ENCODE data around the gene SHISA7. TPM values are rescaled to one million over a fixed set of nuclear protein-coding genes. Genes with fewer than 3 reads are reported as not detected.
"Not testable (repeated sequence)": the region's sequence is repeated elsewhere in the genome, so short reads cannot be mapped to it uniquely, and the experiment has no call there.

SHISA7 gene
- total RNA-seq, 5 donors from 2014 or later (not counting 1 experiment from before 2014, with no cell fraction given), result not detected

GRCh38 chr19:55448175-55448490 is 5.0 kb upstream of the SHISA7 start:
- H3K9me3 ChIP-seq; CTCF ChIA-PET; H3K4me3 ChIP-seq (ENCODE audit: control insufficient read depth in 1 of 2, extremely low read depth in 1 of 2, low read length in 1 of 2); H3K36me3 ChIP-seq (ENCODE audit: control insufficient read depth in 2 of 2, extremely low read depth in 1 of 2, insufficient read depth in 1 of 2, low read length in 1 of 2); H3K4me3 Mint-ChIP-seq; H3K9me3 Mint-ChIP-seq; DNase-seq; H3K36me3 Mint-ChIP-seq; H3K27ac Mint-ChIP-seq; POLR2A ChIA-PET; H3K27ac ChIP-seq (ENCODE audit: low read length); ATAC-seq (replicated peaks in 1 of 4): not testable (repeated sequence)
- Histone ChIP-seq H3K4me1 (ENCODE audit: control insufficient read depth in 1 of 2, extremely low read depth in 1 of 2, insufficient read depth in 2 of 2, low read length in 2 of 2) (peaks cover 5 to 25% of the 10 kb centered on the region in 2 experiments), H3K27me3 (replicated peaks in 1 of 2; ENCODE audit: control insufficient read depth in 2 of 2, extremely low read depth in 1 of 2, insufficient read depth in 2 of 2, low read length in 1 of 2) (peaks cover 3 to 87% of the 10 kb centered on the region in 2 experiments)
- WGBS (ENCODE audit: insufficient coverage), result 93% methylated on average over 5 of the region's 5 CpGs
- Mint-ChIP-seq H3K4me1 (peaks cover 8 to 23% (median 19%) of the 10 kb centered on the region in 3 donors), H3K27me3 (peaks cover 32 to 39% of the 10 kb centered on the region in 2 donors)

DNA sequence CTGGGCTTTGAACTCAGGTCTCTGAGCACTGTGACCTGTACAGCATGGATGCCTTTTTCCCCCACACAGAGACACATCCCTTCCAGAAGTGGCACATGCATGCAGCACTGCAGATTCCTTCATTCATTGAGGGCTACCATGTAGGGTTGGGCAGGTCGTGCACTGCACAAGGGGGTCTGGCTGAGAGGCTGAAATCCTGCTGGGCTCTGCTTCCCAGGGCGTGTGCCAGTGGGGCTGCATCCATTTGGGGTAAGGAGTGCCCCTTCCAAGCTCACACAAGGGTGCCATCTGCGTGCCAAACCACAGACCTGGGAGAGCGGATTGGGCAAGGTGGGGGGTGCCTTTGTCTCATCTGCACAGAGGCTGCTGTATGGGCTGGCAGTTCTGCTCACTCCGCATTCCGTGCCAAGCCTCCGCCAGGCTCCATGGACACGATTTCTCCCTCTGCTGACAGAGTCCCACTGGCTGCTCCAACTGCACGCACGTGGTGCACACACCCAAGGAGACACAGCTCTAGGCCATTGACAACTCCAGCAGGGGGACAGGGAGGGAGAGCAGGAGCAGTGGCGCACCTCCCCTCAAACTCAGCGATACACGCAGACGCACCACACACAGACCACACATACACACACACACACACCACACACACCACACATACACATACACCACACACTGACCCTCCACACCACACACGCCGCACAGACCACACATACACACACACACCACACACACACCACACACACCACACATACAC is 4.5 kb upstream of the SHISA7 start:
- CTCF ChIA-PET, result no interaction called here
- H3K4me1 Mint-ChIP-seq, result peaks cover 9 to 24% (median 20%) of the 10 kb centered on the region in 3 donors
- no peak overlapping the region for H3K27ac Mint-ChIP-seq
- WGBS (ENCODE audit: insufficient coverage), result 45% methylated on average over 10 of the region's 16 CpGs
- POLR2A ChIA-PET, result no interaction called here
- Histone ChIP-seq H3K27me3 (replicated peaks in 1 of 2; ENCODE audit: control insufficient read depth in 2 of 2, extremely low read depth in 1 of 2, insufficient read depth in 2 of 2, low read length in 1 of 2) (peaks cover 3 to 87% of the 10 kb centered on the region in 2 experiments), H3K4me1 (ENCODE audit: control insufficient read depth in 1 of 2, extremely low read depth in 1 of 2, insufficient read depth in 2 of 2, low read length in 2 of 2) (peaks cover 5 to 25% of the 10 kb centered on the region in 2 experiments), H3K9me3 (no peaks in the 10 kb centered on the region), H3K27ac (ENCODE audit: low read length) (no peak overlapping the region), H3K36me3 (ENCODE audit: control insufficient read depth in 2 of 2, extremely low read depth in 1 of 2, insufficient read depth in 1 of 2, low read length in 1 of 2) (no peaks in the 10 kb centered on the region), H3K4me3 (ENCODE audit: control insufficient read depth in 1 of 2, extremely low read depth in 1 of 2, low read length in 1 of 2) (no peak overlapping the region)
- H3K27me3 Mint-ChIP-seq, result peaks cover 36 to 39% of the 10 kb centered on the region in 2 donors
- H3K9me3 Mint-ChIP-seq, result no peaks in the 10 kb centered on the region
- no peaks in the 10 kb centered on the region for H3K36me3 Mint-ChIP-seq
- ATAC-seq (replicated peaks in 1 of 4), result no peak
- no peak for DNase-seq
- H3K4me3 Mint-ChIP-seq, result no peak overlapping the region

GRCh38 chr19:55446060-55446459 is 3.0 kb upstream of the SHISA7 start:
- H3K36me3 Mint-ChIP-seq, result no peaks in the 10 kb centered on the region
- H3K9me3 ChIP-seq, result no peaks in the 10 kb centered on the region
- H3K9me3 Mint-ChIP-seq, result no peaks in the 10 kb centered on the region
- H3K4me1 ChIP-seq (ENCODE audit: control insufficient read depth in 1 of 2, extremely low read depth in 1 of 2, insufficient read depth in 2 of 2, low read length in 2 of 2), result peaks cover 2 to 22% of the 10 kb centered on the region in 2 experiments
- ChIA-PET POLR2A (interaction anchor here in 1 of 2 donors (0.6 kb wide), 1 partner anchor 80 kb away, joined by 3 read pairs; no protein-coding TSS in a partner anchor), CTCF (no interaction called here)
- no peaks in the 10 kb centered on the region for H3K36me3 ChIP-seq (ENCODE audit: control insufficient read depth in 2 of 2, extremely low read depth in 1 of 2, insufficient read depth in 1 of 2, low read length in 1 of 2)
- peaks cover 5 to 84% of the 10 kb centered on the region in 2 experiments for H3K27me3 ChIP-seq (replicated peaks in 1 of 2; ENCODE audit: control insufficient read depth in 2 of 2, extremely low read depth in 1 of 2, insufficient read depth in 2 of 2, low read length in 1 of 2)
- 89% methylated on average over 3 of the region's 8 CpGs for WGBS (ENCODE audit: insufficient coverage)
- H3K27ac ChIP-seq (ENCODE audit: low read length), result no peak overlapping the region
- peaks cover 40 to 45% of the 10 kb centered on the region in 2 donors for H3K27me3 Mint-ChIP-seq
- H3K4me3 ChIP-seq (ENCODE audit: control insufficient read depth in 1 of 2, extremely low read depth in 1 of 2, low read length in 1 of 2), result no peak overlapping the region
- DNase-seq (no peak), ATAC-seq (replicated peaks in 1 of 4) (no peak)
- H3K4me3 Mint-ChIP-seq, result no peak overlapping the region
- H3K27ac Mint-ChIP-seq, result no peak overlapping the region
- peaks cover 13 to 28% (median 27%) of the 10 kb centered on the region in 3 donors for H3K4me1 Mint-ChIP-seq

DNA sequence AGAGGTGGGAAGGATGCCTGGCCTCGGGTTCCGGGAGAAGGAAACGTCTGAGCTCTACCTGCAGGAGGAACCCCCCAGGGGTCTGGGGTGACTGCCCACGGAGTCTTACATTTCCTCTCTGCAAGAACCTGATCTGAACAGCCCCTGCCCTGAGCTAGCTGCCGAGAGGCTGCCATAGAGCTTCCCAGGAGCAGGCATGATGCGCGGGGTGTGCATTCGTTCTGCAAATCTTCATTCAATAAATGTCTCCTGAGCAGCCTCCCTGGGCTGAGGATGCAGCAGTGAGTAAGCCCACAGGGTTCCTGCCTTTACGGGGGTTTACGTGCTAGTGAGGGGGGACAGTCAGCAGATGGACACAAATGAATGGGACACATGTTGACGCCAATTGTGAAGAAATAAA is 1.5 kb upstream of the SHISA7 start:
- CTCF ChIA-PET, result no interaction called here

GRCh38 chr19:55443824-55444480 is 852 bp upstream of the SHISA7 start:
- CTCF ChIA-PET, result no interaction called here
- H3K27me3 ChIP-seq (replicated peaks in 1 of 2; ENCODE audit: control insufficient read depth in 2 of 2, extremely low read depth in 1 of 2, insufficient read depth in 2 of 2, low read length in 1 of 2), result peaks cover 13 to 84% of the 10 kb centered on the region in 2 experiments
- WGBS (ENCODE audit: insufficient coverage), result 45% methylated on average over 4 of the region's 18 CpGs

More for the DNA sequence above, 1.5 kb upstream of the SHISA7 start:
- Histone ChIP-seq H3K36me3 (ENCODE audit: control insufficient read depth in 2 of 2, extremely low read depth in 1 of 2, insufficient read depth in 1 of 2, low read length in 1 of 2) (no peaks in the 10 kb centered on the region), H3K4me3 (ENCODE audit: control insufficient read depth in 1 of 2, extremely low read depth in 1 of 2, low read length in 1 of 2) (no peak overlapping the region), H3K27ac (ENCODE audit: low read length) (no peak overlapping the region), H3K9me3 (no peaks in the 10 kb centered on the region), H3K27me3 (replicated peaks in 1 of 2; ENCODE audit: control insufficient read depth in 2 of 2, extremely low read depth in 1 of 2, insufficient read depth in 2 of 2, low read length in 1 of 2) (peaks cover 10 to 84% of the 10 kb centered on the region in 2 experiments), H3K4me1 (ENCODE audit: control insufficient read depth in 1 of 2, extremely low read depth in 1 of 2, insufficient read depth in 2 of 2, low read length in 2 of 2) (peaks cover 4 to 29% of the 10 kb centered on the region in 2 experiments)
- POLR2A ChIA-PET, result no interaction called here
- Mint-ChIP-seq H3K4me3 (no peak overlapping the region), H3K9me3 (no peaks in the 10 kb centered on the region), H3K36me3 (no peaks in the 10 kb centered on the region), H3K27me3 (peaks cover 43 to 49% of the 10 kb centered on the region in 2 donors), H3K4me1 (peaks cover 19 to 28% (median 25%) of the 10 kb centered on the region in 3 donors), H3K27ac (peak overlapping the region in 1 of 2 donors; percentile 63)
- ATAC-seq (replicated peaks in 1 of 4) (no peak), DNase-seq (no peak)
- 42% methylated on average over 9 of the region's 11 CpGs for WGBS (ENCODE audit: insufficient coverage)

GRCh38 chr19:55442372-55442961 is 633 bp downstream of the SHISA7 start:
- peaks cover 16 to 93% of the 10 kb centered on the region in 2 experiments for H3K27me3 ChIP-seq (replicated peaks in 1 of 2; ENCODE audit: control insufficient read depth in 2 of 2, extremely low read depth in 1 of 2, insufficient read depth in 2 of 2, low read length in 1 of 2)
- CTCF ChIA-PET, result no interaction called here
- ATAC-seq (replicated peaks in 1 of 4), result peak; percentile 34 to 70 (median 44)

More at GRCh38 chr19:55443824-55444480, 852 bp upstream of the SHISA7 start:
- no peaks in the 10 kb centered on the region for H3K36me3 Mint-ChIP-seq
- Histone ChIP-seq H3K4me1 (ENCODE audit: control insufficient read depth in 1 of 2, extremely low read depth in 1 of 2, insufficient read depth in 2 of 2, low read length in 2 of 2) (peaks cover 4 to 29% of the 10 kb centered on the region in 2 experiments), H3K4me3 (ENCODE audit: control insufficient read depth in 1 of 2, extremely low read depth in 1 of 2, low read length in 1 of 2) (no peak overlapping the region), H3K9me3 (no peaks in the 10 kb centered on the region), H3K27ac (ENCODE audit: low read length) (no peak overlapping the region), H3K36me3 (ENCODE audit: control insufficient read depth in 2 of 2, extremely low read depth in 1 of 2, insufficient read depth in 1 of 2, low read length in 1 of 2) (no peaks in the 10 kb centered on the region)
- DNase-seq (no peak), ATAC-seq (replicated peaks in 1 of 4) (no peak)
- POLR2A ChIA-PET, result no interaction called here
- H3K4me1 Mint-ChIP-seq, result peaks cover 19 to 31% (median 28%) of the 10 kb centered on the region in 3 donors
- peaks cover 50 to 56% of the 10 kb centered on the region in 2 donors for H3K27me3 Mint-ChIP-seq
- H3K9me3 Mint-ChIP-seq, result no peaks in the 10 kb centered on the region
- peak overlapping the region in 1 of 3 donors; percentile 72 for H3K4me3 Mint-ChIP-seq
- no peak overlapping the region for H3K27ac Mint-ChIP-seq

More at GRCh38 chr19:55442372-55442961, 633 bp downstream of the SHISA7 start:
- H3K4me1 Mint-ChIP-seq, result peaks cover 19 to 32% (median 28%) of the 10 kb centered on the region in 3 donors
- no peaks in the 10 kb centered on the region for H3K36me3 Mint-ChIP-seq
- DNase-seq, result peak in 2 of 35 experiments; percentile 38
- Histone ChIP-seq H3K36me3 (ENCODE audit: control insufficient read depth in 2 of 2, extremely low read depth in 1 of 2, insufficient read depth in 1 of 2, low read length in 1 of 2) (no peaks in the 10 kb centered on the region), H3K4me3 (ENCODE audit: control insufficient read depth in 1 of 2, extremely low read depth in 1 of 2, low read length in 1 of 2) (no peak overlapping the region), H3K9me3 (no peaks in the 10 kb centered on the region), H3K27ac (ENCODE audit: low read length) (no peak overlapping the region), H3K4me1 (ENCODE audit: control insufficient read depth in 1 of 2, extremely low read depth in 1 of 2, insufficient read depth in 2 of 2, low read length in 2 of 2) (peaks cover 4 to 29% of the 10 kb centered on the region in 2 experiments)
- 1% methylated on average over 65 of the region's 72 CpGs for WGBS (ENCODE audit: insufficient coverage)
- H3K27me3 Mint-ChIP-seq, result peaks cover 53 to 69% of the 10 kb centered on the region in 2 donors
- peak overlapping the region in 1 of 3 donors; percentile 72 for H3K4me3 Mint-ChIP-seq
- POLR2A ChIA-PET, result no interaction called here
- H3K9me3 Mint-ChIP-seq, result no peaks in the 10 kb centered on the region
- H3K27ac Mint-ChIP-seq, result no peak overlapping the region
